Panc1 (cell line): ENCODE results near the gene SGPP1. TPM values are rescaled to one million over a fixed set of nuclear protein-coding genes. Genes with fewer than 3 reads are reported as not detected.

Experiments used
- ATAC-seq: fragments of 200-7000 bp; cut with Tn5 transposase; 2 replicates; pipeline ENCODE4 v1.9.1; 2020; ENCODE audit warnings: mild to moderate bottlenecking, moderate library complexity
- BruUV-seq: library from RNA; stranded (reverse); fragments of 400-500 nt; replicated peaks from 2 replicates; lab custom pipeline; 2021; lab: Mats Ljungman, UMichigan
- CTCF ChIA-PET: fragments of 300-600 bp; sonication (Branson Sonifier 250); formaldehyde crosslinking; loops from one replicate; lab custom pipeline; 2022; ENCODE audit warnings: antibody characterized with exemption; lab: Charles Lee
- POLR2A ChIA-PET: fragments of 300-600 bp; sonication (Branson Sonifier 250); formaldehyde crosslinking; loops from one replicate; lab custom pipeline; 2022; ENCODE audit warnings: antibody characterized with exemption; lab: Charles Lee
- DNase-seq: peaks from one replicate; pipeline ENCODE4 v3.0.0-alpha.2; 2010; ENCODE audit warnings: low read depth, low spot score
- H3K27ac ChIP-seq: 2 replicates; pipeline ENCODE4 v1.5.1; 2011; ENCODE audit warnings: mild to moderate bottlenecking, low read length, inconsistent platforms
- H3K27me3 ChIP-seq: fragments of 200-500 bp; sonication (Bioruptor generic); 2 replicates; pipeline ENCODE4 v1.6.0; 2014; ENCODE audit warnings: low read length, inconsistent platforms; ENCODE audit not compliant: control insufficient read depth, insufficient read depth
- H3K36me3 ChIP-seq: fragments of 200-500 bp; sonication (Bioruptor generic); 2 replicates; pipeline ENCODE4 v1.5.1; 2014; ENCODE audit warnings: inconsistent platforms, mild to moderate bottlenecking, low read length, moderate library complexity; ENCODE audit not compliant: control insufficient read depth, insufficient read depth
- H3K4me1 ChIP-seq: 2 replicates; pipeline ENCODE4 v1.5.1; 2011; ENCODE audit warnings: inconsistent platforms, mild to moderate bottlenecking, low read length, moderate library complexity; ENCODE audit not compliant: control insufficient read depth, insufficient read depth
- H3K4me3 ChIP-seq, 2 experiments: 2 replicates each; pipeline ENCODE4 v1.5.1; 2011 to 2012; ENCODE audit warnings: low read depth in 2 of 2, low read length in 2 of 2, mild to moderate bottlenecking in 2 of 2, inconsistent platforms in 1 of 2, moderate library complexity in 1 of 2
- H3K9me3 ChIP-seq: fragments of 200-500 bp; sonication (Bioruptor generic); 2 replicates; pipeline ENCODE4 v1.5.1; 2014; ENCODE audit warnings: low read depth, mild to moderate bottlenecking, inconsistent platforms, low read length, moderate library complexity; ENCODE audit not compliant: control insufficient read depth, insufficient read depth
- POLR2AphosphoS5 ChIP-seq: IDR thresholded peaks from 2 replicates; pipeline ENCODE4 v1.6.1; 2012; ENCODE audit warnings: mild to moderate bottlenecking, low read depth, low read length, moderate library complexity
- SIN3A ChIP-seq: IDR thresholded peaks from 2 replicates; pipeline ENCODE4 v1.6.1; 2012; ENCODE audit warnings: low read depth, mild to moderate bottlenecking, low read length, moderate library complexity, borderline replicate concordance; ENCODE audit not compliant: insufficient read depth
- TCF7L2 ChIP-seq: IDR thresholded peaks from 2 replicates; pipeline ENCODE4 v1.6.1; 2011; ENCODE audit warnings: mild to moderate bottlenecking, low read depth, low read length, inconsistent platforms
- in situ Hi-C: cut with HindIII; loops from 2 replicates; pipeline ENCODE4 v1.10.0; 2016; ENCODE audit warnings: low sequenced_read_pairs, low pct_unique_long_range_greater_than_20kb
- intact Hi-C: fragments of 100-400 bp; cut with micrococcal nuclease; formaldehyde crosslinking; loops from one replicate; pipeline ENCODE4 v1.10.0; 2022; ENCODE audit not compliant: unreplicated experiment
- total RNA-seq: library from RNA; stranded (reverse); gene quantifications from one replicate; pipeline ENCODE4 v1.2.1, GENCODE V29; 2021; ENCODE audit not compliant: unreplicated experiment
- TF ChIP-seq, protein P1 (sequence below), 2 experiments: IDR thresholded peaks; 2 replicates each; pipeline ENCODE4 v1.6.1; 2011 to 2012; ENCODE audit warnings: low read depth in 2 of 2, control low read depth in 1 of 2, low read length in 1 of 2, mild to moderate bottlenecking in 1 of 2, moderate library complexity in 1 of 2; ENCODE audit not compliant: insufficient read depth in 1 of 2
- TF ChIP-seq, protein P2 (sequence below): fragments of 450-650 bp; IDR thresholded peaks from 2 replicates; pipeline ENCODE4 v1.5.1; 2017; ENCODE audit warnings: mild to moderate bottlenecking

Gene SGPP1
- total RNA-seq, 1 experiment from 2014 or later = 30.0 TPM

DNA sequence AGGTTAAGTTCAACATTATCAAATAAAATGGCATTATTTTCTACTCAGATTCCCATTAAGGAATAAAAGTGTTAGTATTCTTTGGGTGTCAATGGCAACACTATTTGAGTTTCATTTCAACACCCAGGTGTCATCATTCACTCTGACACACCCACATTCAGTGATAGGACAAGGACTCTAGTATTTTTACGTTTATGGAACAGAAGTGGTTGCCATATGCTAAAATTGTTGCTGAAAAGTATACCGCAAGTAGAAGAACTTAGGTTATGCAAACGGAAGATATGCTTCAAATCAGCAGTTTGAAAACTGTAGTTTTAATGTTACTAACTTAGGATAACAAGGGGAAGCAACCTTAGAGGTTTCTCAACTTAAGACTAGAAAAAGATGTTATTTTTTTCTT lies 20.0 kb upstream of the SGPP1 start:
- DNase-seq (no peak), ATAC-seq (no peak)
- H3K4me1 ChIP-seq = no peaks in the 10 kb centered on the region; the same call in 1 of the 2 replicates
- in situ Hi-C loops (no loop called here), intact Hi-C loops (no loop called here)
- no peaks in the 10 kb centered on the region for H3K9me3 ChIP-seq
- CTCF ChIA-PET = no interaction called here
- no peaks in the 10 kb centered on the region for H3K27me3 ChIP-seq
- H3K36me3 ChIP-seq = no peaks in the 10 kb centered on the region
- no peak overlapping the region for H3K4me3 ChIP-seq
- TF ChIP-seq, protein P1, sequence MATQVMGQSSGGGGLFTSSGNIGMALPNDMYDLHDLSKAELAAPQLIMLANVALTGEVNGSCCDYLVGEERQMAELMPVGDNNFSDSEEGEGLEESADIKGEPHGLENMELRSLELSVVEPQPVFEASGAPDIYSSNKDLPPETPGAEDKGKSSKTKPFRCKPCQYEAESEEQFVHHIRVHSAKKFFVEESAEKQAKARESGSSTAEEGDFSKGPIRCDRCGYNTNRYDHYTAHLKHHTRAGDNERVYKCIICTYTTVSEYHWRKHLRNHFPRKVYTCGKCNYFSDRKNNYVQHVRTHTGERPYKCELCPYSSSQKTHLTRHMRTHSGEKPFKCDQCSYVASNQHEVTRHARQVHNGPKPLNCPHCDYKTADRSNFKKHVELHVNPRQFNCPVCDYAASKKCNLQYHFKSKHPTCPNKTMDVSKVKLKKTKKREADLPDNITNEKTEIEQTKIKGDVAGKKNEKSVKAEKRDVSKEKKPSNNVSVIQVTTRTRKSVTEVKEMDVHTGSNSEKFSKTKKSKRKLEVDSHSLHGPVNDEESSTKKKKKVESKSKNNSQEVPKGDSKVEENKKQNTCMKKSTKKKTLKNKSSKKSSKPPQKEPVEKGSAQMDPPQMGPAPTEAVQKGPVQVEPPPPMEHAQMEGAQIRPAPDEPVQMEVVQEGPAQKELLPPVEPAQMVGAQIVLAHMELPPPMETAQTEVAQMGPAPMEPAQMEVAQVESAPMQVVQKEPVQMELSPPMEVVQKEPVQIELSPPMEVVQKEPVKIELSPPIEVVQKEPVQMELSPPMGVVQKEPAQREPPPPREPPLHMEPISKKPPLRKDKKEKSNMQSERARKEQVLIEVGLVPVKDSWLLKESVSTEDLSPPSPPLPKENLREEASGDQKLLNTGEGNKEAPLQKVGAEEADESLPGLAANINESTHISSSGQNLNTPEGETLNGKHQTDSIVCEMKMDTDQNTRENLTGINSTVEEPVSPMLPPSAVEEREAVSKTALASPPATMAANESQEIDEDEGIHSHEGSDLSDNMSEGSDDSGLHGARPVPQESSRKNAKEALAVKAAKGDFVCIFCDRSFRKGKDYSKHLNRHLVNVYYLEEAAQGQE (IDR thresholded peaks at IDR 0.05; ENCODE audit: insufficient read depth in 1 of 2, low read depth in 2 of 2, low read length in 1 of 2) = no peak
- TF ChIP-seq SIN3A (no peak), TCF7L2 (no peak)
- TF ChIP-seq, protein P2, sequence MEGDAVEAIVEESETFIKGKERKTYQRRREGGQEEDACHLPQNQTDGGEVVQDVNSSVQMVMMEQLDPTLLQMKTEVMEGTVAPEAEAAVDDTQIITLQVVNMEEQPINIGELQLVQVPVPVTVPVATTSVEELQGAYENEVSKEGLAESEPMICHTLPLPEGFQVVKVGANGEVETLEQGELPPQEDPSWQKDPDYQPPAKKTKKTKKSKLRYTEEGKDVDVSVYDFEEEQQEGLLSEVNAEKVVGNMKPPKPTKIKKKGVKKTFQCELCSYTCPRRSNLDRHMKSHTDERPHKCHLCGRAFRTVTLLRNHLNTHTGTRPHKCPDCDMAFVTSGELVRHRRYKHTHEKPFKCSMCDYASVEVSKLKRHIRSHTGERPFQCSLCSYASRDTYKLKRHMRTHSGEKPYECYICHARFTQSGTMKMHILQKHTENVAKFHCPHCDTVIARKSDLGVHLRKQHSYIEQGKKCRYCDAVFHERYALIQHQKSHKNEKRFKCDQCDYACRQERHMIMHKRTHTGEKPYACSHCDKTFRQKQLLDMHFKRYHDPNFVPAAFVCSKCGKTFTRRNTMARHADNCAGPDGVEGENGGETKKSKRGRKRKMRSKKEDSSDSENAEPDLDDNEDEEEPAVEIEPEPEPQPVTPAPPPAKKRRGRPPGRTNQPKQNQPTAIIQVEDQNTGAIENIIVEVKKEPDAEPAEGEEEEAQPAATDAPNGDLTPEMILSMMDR = no peak
- POLR2A ChIA-PET = no interaction called here
- H3K27ac ChIP-seq = no peak overlapping the region
- BruUV-seq = no TSS peak

DNA sequence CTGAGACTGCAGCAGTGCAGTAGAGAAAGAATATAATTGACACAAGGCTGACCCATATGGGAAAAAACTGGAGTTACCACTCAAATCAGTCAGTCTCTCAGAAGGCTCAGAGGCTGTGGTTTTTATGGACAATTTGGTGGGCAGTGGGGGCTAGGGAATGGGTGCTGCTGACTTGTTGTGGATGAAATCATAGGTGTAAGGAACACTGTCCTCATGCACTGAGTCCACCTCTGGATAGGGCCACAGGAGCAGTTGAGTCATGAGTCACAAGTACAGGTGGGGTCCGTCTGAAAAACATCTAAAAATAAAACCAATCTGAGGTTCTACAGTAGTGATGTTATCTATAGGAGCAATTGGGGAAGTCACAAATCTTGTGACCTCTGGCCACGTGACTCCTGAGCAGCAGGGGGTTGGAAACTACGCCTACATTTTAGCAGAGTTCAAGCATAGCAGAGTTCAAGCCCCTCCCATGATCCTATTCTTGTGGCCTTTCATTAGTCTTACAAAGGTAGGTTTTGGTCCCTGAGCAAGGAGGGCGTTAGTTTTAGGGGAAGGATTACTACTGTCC lies 18.1 kb upstream of the SGPP1 start:
- ChIA-PET CTCF (no interaction called here), POLR2A (no interaction called here)
- no peak for ATAC-seq

More for the DNA sequence above, 18.1 kb upstream of the SGPP1 start:
- Histone ChIP-seq H3K27me3 (no peaks in the 10 kb centered on the region), H3K4me1 (no peaks in the 10 kb centered on the region; the same call in 1 of the 2 replicates), H3K36me3 (no peaks in the 10 kb centered on the region), H3K27ac (no peak overlapping the region), H3K4me3 (no peak overlapping the region), H3K9me3 (no peaks in the 10 kb centered on the region)
- DNase-seq = no peak
- BruUV-seq = no TSS peak
- TF ChIP-seq, protein P1 (IDR thresholded peaks at IDR 0.05; ENCODE audit: insufficient read depth in 1 of 2, low read depth in 2 of 2, low read length in 1 of 2) = no peak
- TF ChIP-seq SIN3A (no peak), TCF7L2 (no peak), POLR2AphosphoS5 (no peak)
- TF ChIP-seq, protein P2 = no peak
- intact Hi-C loops (no loop called here), in situ Hi-C loops (no loop called here)
